HepG2 (cell line): ENCODE data around the gene CASKIN1. TPM values are rescaled to one million over a fixed set of nuclear protein-coding genes. Genes with fewer than 3 reads are reported as not detected.

Experiments used
- AGO1 ChIP-seq: fragments of 200-400 bp; formaldehyde crosslinking; IDR thresholded peaks from 2 replicates; pipeline ENCODE4 v1.6.1; 2017; ENCODE audit warnings: mild to moderate bottlenecking, low read depth, low read length, moderate library complexity; ENCODE audit not compliant: poor library complexity, severe bottlenecking
- BORCS8-MEF2B ChIP-seq: sonication (generic); formaldehyde crosslinking; IDR thresholded peaks from 2 replicates; pipeline ENCODE4 v1.8.0; 2022; ENCODE audit warnings: mild to moderate bottlenecking, missing genetic modification reagents
- DBP ChIP-seq: sonication (generic); formaldehyde crosslinking; IDR thresholded peaks from 2 replicates; pipeline ENCODE4 v1.4.0; 2020; ENCODE audit warnings: missing genetic modification reagents; ENCODE audit errors: not compliant biosample characterization
- HNRNPL ChIP-seq: fragments of 200-400 bp; formaldehyde crosslinking; IDR thresholded peaks from 2 replicates; pipeline ENCODE4 v1.6.1; 2017; ENCODE audit warnings: mild to moderate bottlenecking, low read depth, low read length
- KMT2A ChIP-seq: sonication (generic); formaldehyde crosslinking; IDR thresholded peaks from 2 replicates; pipeline ENCODE4 v1.4.0; 2020; ENCODE audit warnings: missing genetic modification reagents
- POLR2A ChIP-seq, 2 experiments: IDR thresholded peaks; 2 replicates each; pipeline ENCODE4 v1.6.1; 2011; ENCODE audit warnings: low read depth in 2 of 2, low read length in 2 of 2, mild to moderate bottlenecking in 1 of 2, moderate library complexity in 1 of 2; ENCODE audit not compliant: insufficient read depth in 1 of 2
- POLR2G ChIP-seq: fragments of 200-400 bp; formaldehyde crosslinking; IDR thresholded peaks from 2 replicates; pipeline ENCODE4 v1.6.1; 2018; ENCODE audit warnings: mild to moderate bottlenecking, low read depth, low read length, moderate library complexity
- RARA ChIP-seq: IDR thresholded peaks from 2 replicates; pipeline ENCODE4 v1.6.1; 2016; ENCODE audit warnings: missing genetic modification reagents, missing compliant biosample characterization
- THYN1 ChIP-seq: sonication (generic); formaldehyde crosslinking; IDR thresholded peaks from 2 replicates; pipeline ENCODE4 v1.8.1; 2023; ENCODE audit warnings: low read depth, mild to moderate bottlenecking, moderate library complexity, missing genetic modification reagents, borderline replicate concordance
- TMF1 ChIP-seq: sonication (generic); formaldehyde crosslinking; IDR thresholded peaks from 2 replicates; pipeline ENCODE4 v1.8.1; 2022; ENCODE audit warnings: low read depth, missing genetic modification reagents
- TOPORS ChIP-seq: sonication (generic); formaldehyde crosslinking; IDR thresholded peaks from 2 replicates; pipeline ENCODE4 v1.8.0; 2023; ENCODE audit warnings: mild to moderate bottlenecking, missing genetic modification reagents
- UBTF ChIP-seq: sonication (generic); formaldehyde crosslinking; IDR thresholded peaks from 2 replicates; pipeline ENCODE4 v1.4.0; 2020; ENCODE audit warnings: mild to moderate bottlenecking, missing genetic modification reagents
- USF2 ChIP-seq, 2 experiments: sonication (generic) in 1 of 2; formaldehyde crosslinking in 1 of 2; IDR thresholded peaks; 2 replicates each; pipeline versions ENCODE4 v1.5.1 to v1.6.1; 2011 to 2020; ENCODE audit warnings: borderline replicate concordance in 1 of 2, low read depth in 1 of 2, low read length in 1 of 2, mild to moderate bottlenecking in 1 of 2, missing genetic modification reagents in 1 of 2, moderate library complexity in 1 of 2
- ZHX1 ChIP-seq: sonication (generic); formaldehyde crosslinking; IDR thresholded peaks from 2 replicates; pipeline ENCODE4 v1.8.1; 2022; ENCODE audit warnings: low read depth, mild to moderate bottlenecking, missing genetic modification reagents
- ZNF446 ChIP-seq: sonication (generic); formaldehyde crosslinking; IDR thresholded peaks from 2 replicates; pipeline ENCODE4 v1.5.0; 2020; ENCODE audit warnings: mild to moderate bottlenecking, missing genetic modification reagents
- ZNF878 ChIP-seq: sonication (generic); formaldehyde crosslinking; IDR thresholded peaks from 2 replicates; pipeline ENCODE4 v1.8.1; 2023; ENCODE audit warnings: mild to moderate bottlenecking, missing genetic modification reagents, moderate library complexity
- polyA plus RNA-seq, 8 experiments: library from polyadenylated mRNA; depleted of rRNA in 3 of 8; stranded (reverse) in 7 of 8; unstranded in 1 of 8; fragments of >200 nt; fragmentation: Illumina TruSeq in 4 of 8; extraction: Trizol in 4 of 8; gene quantifications; 2 replicates each; pipeline versions ENCODE4 v1.2.1 to v1.2.3, GENCODE V29; 2011 to 2016; ENCODE audit warnings: low read depth in 4 of 8, missing spikeins in 1 of 8, mixed read lengths in 1 of 8; ENCODE audit not compliant: insufficient read depth in 1 of 8
- total RNA-seq, 5 experiments: library from RNA; depleted of rRNA; stranded (reverse); fragments of >200 nt; fragmentation: Illumina TruSeq; extraction: Trizol; gene quantifications; 2 replicates each; pipeline ENCODE4 v1.2.3, GENCODE V29; 2016; ENCODE audit warnings: low read depth in 1 of 5

Gene CASKIN1
- total and polyA plus RNA-seq, 2 of the 13 experiments (the other 11 are each of a cell fraction or from before 2014, with no cell fraction given) = 1.2 to 2.2 TPM

GRCh38 chr16:2238838-2239675, 42.7 kb upstream of the CASKIN1 start (continued):
- TF ChIP-seq UBTF (CRISPR knock-in tag) (peak; percentile 15; the same call in 1 of the 2 replicates), POLR2A (IDR thresholded peaks at IDR 0.05; ENCODE audit: insufficient read depth in 1 of 2, low read depth in 2 of 2, low read length in 2 of 2) (0 out of 4 replicates have a peak, but pooled peaks of 1 of the 2 experiments have one; percentile 12), ZHX1 (CRISPR knock-in tag) (0 out of 2 replicates have a peak, but pooled peaks have one; percentile 32), KMT2A (CRISPR knock-in tag) (no peak), USF2 (IDR thresholded peaks at IDR 0.05; ENCODE audit: low read depth, low read length) (no peak), USF2 (CRISPR knock-in tag; IDR thresholded peaks at IDR 0.05; ENCODE audit: borderline replicate concordance) (no peak), ZNF878 (no peak), DBP (no peak), AGO1 (peak; percentile 27), BORCS8-MEF2B (CRISPR knock-in tag) (no peak), POLR2G (peak; percentile 68), TOPORS (CRISPR knock-in tag) (0 out of 2 replicates have a peak, but pooled peaks have one; percentile 51), ZNF446 (CRISPR knock-in tag) (no peak), THYN1 (no peak), RARA (CRISPR knock-in tag) (no peak), TMF1 (no peak), HNRNPL (no peak; the same call in 1 of the 2 replicates)
